CD4-positive, alpha-beta T cell (primary cell): ENCODE results near the gene SF3B2. TPM values are rescaled to one million over a fixed set of nuclear protein-coding genes. Genes with fewer than 3 reads are reported as not detected.
A peak's percentile ranks its signal among the peaks of the same experiment; 100 is the strongest.

Experiments
- ATAC-seq: fragments of 200-7000 bp; cut with Tn5 transposase; one replicate; pipeline ENCODE4 v1.10.0; 2022; ENCODE audit warnings: mild to moderate bottlenecking; ENCODE audit not compliant: poor library complexity
- CTCF ChIA-PET: fragments of 350-600 bp; sonication (Branson Sonifier 250); formaldehyde crosslinking; loops from one replicate; lab custom pipeline; 2021; ENCODE audit warnings: antibody characterized with exemption, inconsistent platforms; lab: Charles Lee
- POLR2A ChIA-PET: fragments of 350-600 bp; sonication (Branson Sonifier 250); formaldehyde crosslinking; loops from one replicate; lab custom pipeline; 2021; ENCODE audit warnings: antibody characterized with exemption, inconsistent platforms; lab: Charles Lee
- DNase-seq, 14 experiments: peaks; one replicate each; pipeline ENCODE4 v3.0.0-alpha.2; 2013 to 2020; ENCODE audit warnings: mixed read lengths in 2 of 14
- H3K27ac ChIP-seq, 2 donors: one replicate each; pipeline versions ENCODE4 v1.5.1 to v1.7.0; 2013; ENCODE audit warnings: low read length in 2 of 2, low read depth in 1 of 2, mild to moderate bottlenecking in 1 of 2
- H3K27me3 ChIP-seq, 2 experiments: 1 replicate in 1 of 2; 2 replicates in 1 of 2; pipeline versions ENCODE4 v1.6.1 to v1.7.0; 2013; ENCODE audit warnings: low read length in 2 of 2, control low read depth in 1 of 2, mild to moderate bottlenecking in 1 of 2, moderate library complexity in 1 of 2; ENCODE audit not compliant: insufficient read depth in 2 of 2, control insufficient read depth in 1 of 2
- H3K36me3 ChIP-seq: one replicate; pipeline ENCODE4 v1.6.1; 2013; ENCODE audit warnings: low read length, control low read depth; ENCODE audit not compliant: insufficient read depth
- H3K4me1 ChIP-seq: one replicate; pipeline ENCODE4 v1.6.1; 2013; ENCODE audit warnings: low read length, control low read depth; ENCODE audit not compliant: insufficient read depth
- H3K4me3 ChIP-seq: one replicate; pipeline ENCODE4 v1.5.1; 2013; ENCODE audit warnings: mild to moderate bottlenecking, low read length, moderate library complexity
- H3K9me3 ChIP-seq, 2 experiments: 1 replicate in 1 of 2; 2 replicates in 1 of 2; pipeline versions ENCODE4 v1.6.1 to v1.7.0; 2013; ENCODE audit warnings: low read length in 2 of 2, mild to moderate bottlenecking in 2 of 2, control low read depth in 1 of 2, moderate library complexity in 1 of 2; ENCODE audit not compliant: control insufficient read depth in 1 of 2, insufficient read depth in 1 of 2
- H3K27ac Mint-ChIP-seq: one replicate; pipeline ENCODE4 v1.8.0; 2020; ENCODE audit warnings: mixed read lengths
- H3K27me3 Mint-ChIP-seq: one replicate; pipeline ENCODE4 v1.8.0; 2021; ENCODE audit warnings: mixed read lengths
- H3K36me3 Mint-ChIP-seq: one replicate; pipeline ENCODE4 v1.8.0; 2021; ENCODE audit warnings: low read depth, mixed read lengths
- H3K4me1 Mint-ChIP-seq: one replicate; pipeline ENCODE4 v1.8.0; 2021; ENCODE audit warnings: low read depth, mixed read lengths
- H3K4me3 Mint-ChIP-seq: one replicate; pipeline ENCODE4 v1.8.0; 2020; ENCODE audit warnings: mild to moderate bottlenecking, mixed read lengths
- H3K9me3 Mint-ChIP-seq: one replicate; pipeline ENCODE4 v1.8.0; 2020; ENCODE audit warnings: mixed read lengths
- intact Hi-C, 2 experiments: fragments of 100-400 bp; cut with DNase I in 1 of 2; cut with micrococcal nuclease in 1 of 2; formaldehyde crosslinking; loops; one replicate each; pipeline versions ENCODE4 v1.15.1 to v1.9.0; 2023 to 2025; cut with DNase I, micrococcal nuclease
- total RNA-seq, 174 experiments: library from RNA in 2 of 174; stranded (reverse) in 2 of 174; gene quantifications; one replicate each; pipeline ENCODE4 v1.2.3 and lab custom pipeline; 2021 to 2026
- TF ChIP-seq, protein P1 (sequence below): fragments of 200-600 bp; IDR thresholded peaks from one replicate; pipeline ENCODE4 v1.8.0; 2022; ENCODE audit warnings: antibody characterized with exemption, mild to moderate bottlenecking

Gene SF3B2
- total RNA-seq, 2 experiments from 2014 or later = 182 to 196 TPM

DNA sequence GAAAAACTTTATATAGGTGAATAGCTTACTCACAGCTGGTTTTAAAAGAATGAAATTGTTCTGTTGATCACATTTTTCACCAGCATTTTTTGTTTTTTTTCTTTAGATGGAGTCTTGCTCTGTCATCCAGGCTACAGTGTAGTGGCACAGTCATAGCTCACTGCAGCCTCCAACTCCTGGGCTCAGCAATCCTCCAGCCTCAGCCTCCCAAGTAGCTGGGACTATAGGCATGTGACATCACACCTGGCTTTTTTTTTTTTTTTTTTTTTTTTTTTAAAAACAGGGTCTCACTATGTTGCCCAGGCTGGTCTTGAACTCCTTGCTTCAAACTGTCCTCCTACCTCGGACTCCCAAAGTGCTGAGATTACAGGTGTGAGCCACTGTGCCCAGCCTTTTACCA is 21.5 kb downstream of the SF3B2 start:
- H3K27me3 Mint-ChIP-seq = no peaks in the 10 kb centered on the region
- H3K36me3 Mint-ChIP-seq = peaks cover 85% of the 10 kb centered on the region
- intact Hi-C loops = loop anchor here in 1 of 2 experiments (5.0 kb wide), 1 partner anchor 44 kb away; no protein-coding TSS in a partner anchor
- Histone ChIP-seq H3K36me3 (peaks cover 52% of the 10 kb centered on the region), H3K4me1 (peaks cover 57% of the 10 kb centered on the region), H3K27me3 (no peaks in the 10 kb centered on the region), H3K27ac (no peak overlapping the region), H3K9me3 (no peaks in the 10 kb centered on the region), H3K4me3 (no peak overlapping the region)
- ATAC-seq (no peak), DNase-seq (no peak)
- TF ChIP-seq, protein P1, sequence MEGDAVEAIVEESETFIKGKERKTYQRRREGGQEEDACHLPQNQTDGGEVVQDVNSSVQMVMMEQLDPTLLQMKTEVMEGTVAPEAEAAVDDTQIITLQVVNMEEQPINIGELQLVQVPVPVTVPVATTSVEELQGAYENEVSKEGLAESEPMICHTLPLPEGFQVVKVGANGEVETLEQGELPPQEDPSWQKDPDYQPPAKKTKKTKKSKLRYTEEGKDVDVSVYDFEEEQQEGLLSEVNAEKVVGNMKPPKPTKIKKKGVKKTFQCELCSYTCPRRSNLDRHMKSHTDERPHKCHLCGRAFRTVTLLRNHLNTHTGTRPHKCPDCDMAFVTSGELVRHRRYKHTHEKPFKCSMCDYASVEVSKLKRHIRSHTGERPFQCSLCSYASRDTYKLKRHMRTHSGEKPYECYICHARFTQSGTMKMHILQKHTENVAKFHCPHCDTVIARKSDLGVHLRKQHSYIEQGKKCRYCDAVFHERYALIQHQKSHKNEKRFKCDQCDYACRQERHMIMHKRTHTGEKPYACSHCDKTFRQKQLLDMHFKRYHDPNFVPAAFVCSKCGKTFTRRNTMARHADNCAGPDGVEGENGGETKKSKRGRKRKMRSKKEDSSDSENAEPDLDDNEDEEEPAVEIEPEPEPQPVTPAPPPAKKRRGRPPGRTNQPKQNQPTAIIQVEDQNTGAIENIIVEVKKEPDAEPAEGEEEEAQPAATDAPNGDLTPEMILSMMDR = no peak
- no peaks in the 10 kb centered on the region for H3K9me3 Mint-ChIP-seq
- POLR2A ChIA-PET = interaction anchor here (7.0 kb wide), 1 partner anchor 44 kb away, joined by 76 read pairs; no protein-coding TSS in a partner anchor
- H3K4me3 Mint-ChIP-seq = peak overlapping the region; percentile 96
- peaks cover 71% of the 10 kb centered on the region for H3K4me1 Mint-ChIP-seq
- CTCF ChIA-PET = interaction anchor here (0.6 kb wide), 2 partner anchors 9 to 951 kb away, joined by 3 to 4 read pairs; no protein-coding TSS in a partner anchor
- H3K27ac Mint-ChIP-seq = peak overlapping the region; percentile 88

DNA sequence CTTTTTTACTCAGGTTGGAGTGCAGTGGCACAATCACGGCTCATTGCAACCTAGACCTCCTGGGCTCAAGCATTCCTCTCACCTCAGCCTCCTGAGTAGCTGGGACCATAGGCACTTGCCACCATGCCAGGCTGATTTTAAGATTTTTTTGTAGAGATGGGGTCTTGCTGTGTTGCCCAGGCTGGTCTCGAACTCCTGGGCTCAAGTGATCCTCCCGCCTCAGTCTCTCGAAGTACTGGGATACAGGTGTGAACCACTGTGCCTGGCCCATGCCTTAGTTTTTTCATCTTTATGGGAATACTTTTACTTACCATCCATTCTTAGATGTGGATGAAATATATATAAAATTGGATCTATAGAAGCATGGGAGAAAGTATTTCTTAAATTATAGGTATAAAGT is 23.1 kb downstream of the SF3B2 start:
- no peak overlapping the region for H3K4me3 ChIP-seq
- ChIA-PET POLR2A (interaction anchor here (0.7 kb wide), 1 partner anchor 508 kb away, joined by 3 read pairs; no protein-coding TSS in a partner anchor), CTCF (no interaction called here)
- ATAC-seq (no peak), DNase-seq (no peak)
- Mint-ChIP-seq H3K4me1 (peaks cover 77% of the 10 kb centered on the region), H3K27ac (no peak overlapping the region), H3K9me3 (no peaks in the 10 kb centered on the region), H3K4me3 (no peak overlapping the region), H3K27me3 (no peaks in the 10 kb centered on the region), H3K36me3 (peaks cover 91% of the 10 kb centered on the region)
- intact Hi-C loops = no loop called here
- peaks cover 46% of the 10 kb centered on the region for H3K36me3 ChIP-seq
- H3K9me3 ChIP-seq = no peaks in the 10 kb centered on the region
- H3K4me1 ChIP-seq = peaks cover 62% of the 10 kb centered on the region
- no peak overlapping the region for H3K27ac ChIP-seq
- TF ChIP-seq, protein P1 = no peak
- H3K27me3 ChIP-seq = no peaks in the 10 kb centered on the region

DNA sequence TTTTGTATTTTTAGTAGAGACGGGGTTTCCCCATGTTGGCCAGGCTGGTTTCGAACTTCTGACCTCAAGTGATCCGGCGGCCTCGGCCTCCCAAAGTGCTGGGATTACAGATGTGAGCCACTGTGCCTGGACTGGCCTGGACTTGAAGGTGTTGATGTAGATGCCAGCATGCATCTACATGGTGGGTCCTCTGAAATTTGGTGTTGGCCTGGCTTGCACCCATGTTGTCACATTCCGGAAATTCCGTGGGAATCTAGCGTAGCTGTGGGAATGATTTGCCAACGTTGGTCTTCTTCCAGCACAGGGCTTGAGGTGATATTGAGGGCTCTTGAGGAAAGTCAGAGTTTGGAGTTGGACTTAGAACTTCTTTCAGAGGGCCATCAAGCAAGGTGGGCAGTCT is 24.4 kb downstream of the SF3B2 start:
- ChIA-PET POLR2A (interaction anchor here (1.5 kb wide), 1 partner anchor 39 kb away, joined by 7 read pairs; no protein-coding TSS in a partner anchor), CTCF (interaction anchor here (0.6 kb wide), 1 partner anchor 1137 kb away, joined by 3 read pairs; no protein-coding TSS in a partner anchor)
- DNase-seq (no peak), ATAC-seq (no peak)
- Mint-ChIP-seq H3K27me3 (no peaks in the 10 kb centered on the region), H3K36me3 (peaks cover 88% of the 10 kb centered on the region), H3K9me3 (no peaks in the 10 kb centered on the region), H3K4me1 (peaks cover 83% of the 10 kb centered on the region), H3K27ac (peak overlapping the region; percentile 88), H3K4me3 (no peak overlapping the region)
- H3K4me3 ChIP-seq = no peak overlapping the region
- H3K4me1 ChIP-seq = peaks cover 75% of the 10 kb centered on the region
- H3K27ac ChIP-seq = no peak overlapping the region
- H3K9me3 ChIP-seq = no peaks in the 10 kb centered on the region
- H3K36me3 ChIP-seq = peaks cover 46% of the 10 kb centered on the region
- intact Hi-C loops = no loop called here
- TF ChIP-seq, protein P1 = no peak
- H3K27me3 ChIP-seq = no peaks in the 10 kb centered on the region
